ENCODE results near the gene POLR1A. TPM values are rescaled to one million over a fixed set of nuclear protein-coding genes. Genes with fewer than 3 reads are reported as not detected.

Gene POLR1A
- total and polyA plus RNA-seq, 2 donors (not counting 3 experiments of a cell fraction or from before 2014, with no cell fraction given) = 7.6 to 40.7 TPM

GRCh38 chr2:86049529-86049928 lies 56.2 kb downstream of the POLR1A start:
- intact Hi-C loops (cut with micrococcal nuclease) = no loop called here
- TF ChIP-seq MAX (IDR thresholded peaks at IDR 0.05; ENCODE audit: insufficient read depth, insufficient read length) (no peak), GATA2 (IDR thresholded peaks at IDR 0.05; ENCODE audit: insufficient read depth, insufficient read length, low read depth, low read length) (no peak), POLR2A (IDR thresholded peaks at IDR 0.05; ENCODE audit: low read depth, low read length) (no peak), FOS (IDR thresholded peaks at IDR 0.05; ENCODE audit: borderline replicate concordance, insufficient read depth, low read length) (no peak), POLR2AphosphoS5 (IDR thresholded peaks at IDR 0.05; ENCODE audit: insufficient read depth, low read depth, low read length) (no peak), JUN (IDR thresholded peaks at IDR 0.05; ENCODE audit: borderline replicate concordance, insufficient read depth, insufficient read length, low read depth) (no peak), EZH2 (IDR thresholded peaks at IDR 0.05; ENCODE audit: borderline replicate concordance, low read depth, low read length, severe bottlenecking) (no peak), MYC (IDR thresholded peaks at IDR 0.05; ENCODE audit: low read depth, low read length) (no peak)
- Histone ChIP-seq H3K79me2 (ENCODE audit: control insufficient read depth, insufficient read depth, low read length) (no peaks in the 10 kb centered on the region), H3K27me3 (ENCODE audit: control insufficient read depth in 2 of 2, insufficient read depth in 2 of 2, low read length in 2 of 2) (no peaks in the 10 kb centered on the region), H3K9me1 (replicated peaks; ENCODE audit: control insufficient read depth, extremely low read depth, insufficient read depth, low read length) (no peaks in the 10 kb centered on the region), H3K4me3 (replicated peaks in 1 of 3; ENCODE audit: insufficient read depth in 1 of 3, low read depth in 1 of 3, low read length in 3 of 3) (no peak overlapping the region), H3K4me1 (ENCODE audit: control insufficient read depth, extremely low read depth, insufficient read depth, low read length) (peaks cover 9% of the 10 kb centered on the region), H3K4me2 (ENCODE audit: insufficient read depth, low read length) (no peak overlapping the region), H3K9me3 (replicated peaks; ENCODE audit: control insufficient read depth, insufficient read depth, low read length) (no peaks in the 10 kb centered on the region), H3K27ac (ENCODE audit: insufficient read depth, low read depth, low read length) (no peak overlapping the region), H4K20me1 (replicated peaks; ENCODE audit: control insufficient read depth, extremely low read depth, insufficient read depth, low read length) (no peaks in the 10 kb centered on the region), H3K36me3 (ENCODE audit: control insufficient read depth in 2 of 2, extremely low read depth in 1 of 2, insufficient read depth in 2 of 2, low read length in 2 of 2) (peaks cover 13 to 20% of the 10 kb centered on the region in 2 experiments), H3K9ac (replicated peaks; ENCODE audit: extremely low read depth, insufficient read depth, low read length) (no peak overlapping the region), H2AFZ (ENCODE audit: low read depth, low read length) (no peak overlapping the region)
- BruUV-seq (replicated peaks) = no TSS peak
- ChIA-PET CTCF (interaction anchor here (2.1 kb wide), 1 partner anchor 222 kb away, joined by 12 read pairs; no protein-coding TSS in a partner anchor), POLR2A (no interaction called here)
- FAIRE-seq = no peak
- dilution Hi-C loops (cut with MboI; ENCODE audit: extremely low pct_ligation_motif_present, low sequenced_read_pairs) = no loop called here
- no peak for DNase-seq (ENCODE audit: low read depth, low spot score)

- BruUV-seq (replicated peaks) = no TSS peak
These were observed 56.8 kb downstream of the POLR1A start for GRCh38 chr2:86048888-86049287.

More at GRCh38 chr2:86048888-86049287, 56.8 kb downstream of the POLR1A start:
- ChIA-PET CTCF (interaction anchor here (2.1 kb wide), 1 partner anchor 221 kb away, joined by 12 read pairs; no protein-coding TSS in a partner anchor), POLR2A (no interaction called here)
- Histone ChIP-seq H3K4me1 (ENCODE audit: control insufficient read depth, extremely low read depth, insufficient read depth, low read length) (peaks cover 9% of the 10 kb centered on the region), H3K79me2 (ENCODE audit: control insufficient read depth, insufficient read depth, low read length) (no peaks in the 10 kb centered on the region), H3K36me3 (ENCODE audit: control insufficient read depth in 2 of 2, extremely low read depth in 1 of 2, insufficient read depth in 2 of 2, low read length in 2 of 2) (peaks cover 13 to 26% of the 10 kb centered on the region in 2 experiments), H3K9ac (replicated peaks; ENCODE audit: extremely low read depth, insufficient read depth, low read length) (no peak overlapping the region), H4K20me1 (replicated peaks; ENCODE audit: control insufficient read depth, extremely low read depth, insufficient read depth, low read length) (no peaks in the 10 kb centered on the region), H3K27ac (ENCODE audit: insufficient read depth, low read depth, low read length) (no peak overlapping the region), H3K4me3 (replicated peaks in 1 of 3; ENCODE audit: insufficient read depth in 1 of 3, low read depth in 1 of 3, low read length in 3 of 3) (no peak overlapping the region), H3K9me3 (replicated peaks; ENCODE audit: control insufficient read depth, insufficient read depth, low read length) (no peaks in the 10 kb centered on the region), H2AFZ (ENCODE audit: low read depth, low read length) (no peak overlapping the region), H3K4me2 (ENCODE audit: insufficient read depth, low read length) (no peak overlapping the region), H3K27me3 (ENCODE audit: control insufficient read depth in 2 of 2, insufficient read depth in 2 of 2, low read length in 2 of 2) (no peaks in the 10 kb centered on the region), H3K9me1 (replicated peaks; ENCODE audit: control insufficient read depth, extremely low read depth, insufficient read depth, low read length) (no peaks in the 10 kb centered on the region)
- TF ChIP-seq FOS (IDR thresholded peaks at IDR 0.05; ENCODE audit: borderline replicate concordance, insufficient read depth, low read length) (no peak), JUN (IDR thresholded peaks at IDR 0.05; ENCODE audit: borderline replicate concordance, insufficient read depth, insufficient read length, low read depth) (no peak), MAX (IDR thresholded peaks at IDR 0.05; ENCODE audit: insufficient read depth, insufficient read length) (no peak), GATA2 (IDR thresholded peaks at IDR 0.05; ENCODE audit: insufficient read depth, insufficient read length, low read depth, low read length) (no peak), POLR2A (IDR thresholded peaks at IDR 0.05; ENCODE audit: low read depth, low read length) (no peak), POLR2AphosphoS5 (IDR thresholded peaks at IDR 0.05; ENCODE audit: insufficient read depth, low read depth, low read length) (no peak), EZH2 (IDR thresholded peaks at IDR 0.05; ENCODE audit: borderline replicate concordance, low read depth, low read length, severe bottlenecking) (no peak), CTCF (IDR thresholded peaks at IDR 0.05; ENCODE audit: extremely low read depth in 1 of 2, insufficient read depth in 1 of 2, low read depth in 1 of 2, low read length in 2 of 2) (no peak), MYC (IDR thresholded peaks at IDR 0.05; ENCODE audit: low read depth, low read length) (no peak)
- no peak for DNase-seq (ENCODE audit: low read depth, low spot score)
- no peak for FAIRE-seq
- dilution Hi-C loops (cut with MboI; ENCODE audit: extremely low pct_ligation_motif_present, low sequenced_read_pairs) (no loop called here), intact Hi-C loops (cut with micrococcal nuclease) (no loop called here)

Measured in endothelial cell of umbilical vein (primary cell).